ENCODE data around the gene ATP6V0A4.
"Not testable (repeated sequence)": the region's sequence is repeated elsewhere in the genome, so short reads cannot be mapped to it uniquely, and the experiment has no call there.

The ATP6V0A4 gene

DNA sequence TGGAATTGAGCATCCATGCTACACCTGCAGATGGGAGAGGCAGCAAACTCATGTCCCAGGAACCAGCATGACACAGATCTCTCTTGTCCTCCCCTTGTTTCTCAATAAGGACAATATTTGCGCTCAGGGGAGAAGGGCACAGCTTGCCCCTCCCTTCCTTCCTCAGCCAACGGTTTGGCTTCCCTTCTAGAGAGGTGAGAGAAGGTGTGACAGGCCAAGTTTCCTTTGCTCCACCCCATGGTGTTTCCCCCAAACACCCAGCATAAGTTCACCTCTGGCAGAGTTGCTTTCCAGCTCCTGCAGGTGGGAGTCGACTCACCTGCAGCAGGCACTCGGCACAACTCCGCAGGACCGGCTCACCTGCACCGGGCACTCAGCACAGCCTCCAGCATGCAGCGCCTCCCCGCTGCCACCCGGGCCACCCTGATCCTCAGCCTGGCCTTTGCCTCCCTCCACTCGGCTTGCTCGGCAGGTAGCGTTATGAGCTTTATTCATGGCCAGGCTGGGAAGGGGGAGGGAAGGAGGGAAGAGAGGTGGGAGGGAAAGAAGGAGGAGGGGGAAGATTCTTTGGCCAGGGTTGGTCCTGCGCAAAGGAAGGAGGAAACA, at the start of gene ATP6V0A4, which contains the start of gene TMEM213:
Gene ATP6V0A4 (minus strand): TSS at position 482 of the 606 bp plus-strand sequence. CDS start 26,949 bp downstream, outside the sequence.
Gene TMEM213 (plus strand): TSS at position 280 of the 606 bp plus-strand sequence. CDS start 111 bp downstream, at position 391.
- no peak for ATAC-seq

DNA sequence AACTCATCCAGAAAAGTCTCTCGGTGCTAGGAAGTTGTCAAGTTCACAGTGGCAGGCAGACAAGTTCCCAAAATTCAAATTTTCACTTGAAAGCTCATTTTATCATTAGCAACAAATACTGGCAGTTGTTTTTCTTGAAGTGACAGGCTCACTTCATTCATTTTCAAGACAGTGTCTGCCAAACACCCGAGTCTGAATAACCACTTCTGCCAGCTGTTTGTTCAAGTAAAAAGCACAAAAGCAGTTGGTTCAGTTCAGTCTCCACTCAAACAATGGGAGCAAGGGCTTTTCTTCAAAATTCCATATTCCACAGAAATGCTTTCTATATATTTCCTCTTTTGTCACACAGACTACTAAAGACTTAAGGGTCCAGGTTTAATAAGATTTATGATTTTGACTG, 47.7 kb upstream of the ATP6V0A4 start:
- ATAC-seq, result no peak

DNA sequence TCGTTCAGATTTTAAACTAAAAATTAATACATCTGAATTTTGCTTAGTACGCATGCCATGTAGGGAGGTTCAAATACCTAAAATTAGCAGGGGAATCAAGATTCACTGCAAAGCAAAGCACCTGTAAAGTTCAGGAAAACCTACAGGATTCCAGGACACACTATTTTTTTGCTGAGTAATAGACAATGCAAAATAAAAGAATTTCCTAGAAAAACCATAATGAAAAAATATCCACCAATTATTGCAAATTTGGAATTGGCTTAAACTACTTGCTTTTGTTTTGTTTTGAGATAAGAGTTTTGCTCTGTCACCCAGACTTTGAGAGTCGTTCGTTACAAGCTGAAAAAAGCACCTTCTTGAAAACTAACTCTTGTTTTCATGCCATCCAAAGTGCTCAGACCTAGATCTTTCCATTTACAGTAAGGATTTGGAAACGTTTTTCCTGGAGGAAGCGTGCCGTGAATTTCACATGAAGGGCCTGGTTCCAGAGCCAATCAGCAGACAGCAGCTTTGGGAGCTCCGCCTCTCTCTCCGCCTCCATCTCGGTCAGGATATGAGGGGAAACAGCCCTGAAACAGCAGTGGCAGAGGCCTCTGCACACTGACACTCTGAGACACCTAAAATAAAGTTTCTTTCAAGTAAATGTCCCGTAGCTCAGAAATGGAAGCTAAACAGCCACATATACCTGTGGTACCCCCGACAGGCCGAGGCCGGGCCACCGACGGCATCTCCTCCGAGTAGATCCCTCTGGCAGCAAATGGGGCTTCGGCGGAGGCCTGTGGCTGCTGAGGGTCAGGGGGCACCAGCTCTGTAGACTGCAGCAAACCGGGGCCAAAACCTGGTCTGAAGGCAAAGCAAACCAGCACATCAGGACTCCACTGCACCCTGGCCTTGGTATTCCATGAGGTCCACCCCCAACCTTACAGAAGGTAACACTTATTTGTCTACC, 45.9 kb upstream of the ATP6V0A4 start:
- no peak for ATAC-seq

- ATAC-seq, result no peak
Observed at GRCh38 chr7:138842111-138842510, 44.1 kb upstream of the ATP6V0A4 start.

- ATAC-seq, result no peak
Observed at GRCh38 chr7:138838166-138838565, 40.2 kb upstream of the ATP6V0A4 start.

GRCh38 chr7:138837627-138838026, 39.6 kb upstream of the ATP6V0A4 start:
- ATAC-seq, result no peak

- ATAC-seq, result no peak
Observed at GRCh38 chr7:138835087-138835486, 37.1 kb upstream of the ATP6V0A4 start.

DNA sequence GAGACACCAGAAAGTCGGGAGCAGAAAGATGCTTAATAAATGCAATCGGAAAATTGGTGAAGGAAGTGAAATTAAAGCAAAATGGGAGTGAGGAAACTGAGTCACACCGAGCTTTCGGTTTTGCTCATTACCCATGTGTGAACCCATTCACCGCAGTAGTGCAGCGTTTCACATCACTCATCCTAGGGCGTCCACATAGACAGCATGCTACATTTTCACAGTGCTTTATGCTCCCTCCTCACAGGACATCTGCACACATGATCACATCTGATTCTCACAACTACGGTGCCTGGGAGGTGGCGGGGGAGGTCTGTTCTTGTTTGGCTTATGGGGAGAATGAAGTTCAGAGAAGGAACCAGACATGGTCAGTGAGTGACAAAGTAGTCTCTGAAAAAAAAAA, 36.6 kb upstream of the ATP6V0A4 start:
- ATAC-seq, result no peak

DNA sequence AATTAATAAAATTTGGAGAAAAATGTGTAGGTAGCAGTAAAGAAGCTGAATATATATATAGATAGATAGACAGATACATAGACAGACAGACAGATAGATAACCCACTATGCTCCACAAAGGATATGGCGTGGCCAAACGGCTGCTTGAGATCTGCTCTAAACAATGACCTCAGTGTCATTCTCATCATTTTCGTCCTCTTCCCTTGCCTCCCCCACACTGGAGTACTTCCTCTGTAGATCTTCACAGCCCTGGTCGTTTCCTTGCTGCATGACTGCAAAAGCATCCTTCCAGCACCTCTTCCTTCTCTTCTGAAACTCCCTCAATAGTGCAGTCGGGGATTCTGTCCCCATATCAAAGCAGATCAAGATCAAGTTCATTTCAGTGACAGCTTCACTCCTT, 35.6 kb upstream of the ATP6V0A4 start:
- no peak for ATAC-seq

DNA sequence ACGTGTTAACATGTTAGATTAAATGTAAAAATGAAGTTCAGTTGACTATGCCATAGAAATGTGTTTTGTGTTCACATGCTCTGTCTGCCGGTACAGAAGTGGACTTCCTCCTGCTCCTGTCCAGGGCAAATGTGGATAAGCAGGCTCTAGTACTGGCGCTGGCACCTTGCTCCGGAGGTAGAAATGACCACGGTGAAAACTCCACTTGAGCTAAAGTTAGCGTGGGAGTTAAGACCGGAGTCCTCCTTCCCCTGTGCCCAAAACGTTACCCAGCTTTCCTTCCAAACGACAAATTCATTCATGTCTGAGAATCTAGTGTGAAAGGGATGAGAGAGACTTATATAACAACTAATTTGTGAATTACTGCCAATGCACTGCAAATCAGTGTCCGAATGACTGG, 35.0 kb upstream of the ATP6V0A4 start:
- no peak for ATAC-seq

DNA sequence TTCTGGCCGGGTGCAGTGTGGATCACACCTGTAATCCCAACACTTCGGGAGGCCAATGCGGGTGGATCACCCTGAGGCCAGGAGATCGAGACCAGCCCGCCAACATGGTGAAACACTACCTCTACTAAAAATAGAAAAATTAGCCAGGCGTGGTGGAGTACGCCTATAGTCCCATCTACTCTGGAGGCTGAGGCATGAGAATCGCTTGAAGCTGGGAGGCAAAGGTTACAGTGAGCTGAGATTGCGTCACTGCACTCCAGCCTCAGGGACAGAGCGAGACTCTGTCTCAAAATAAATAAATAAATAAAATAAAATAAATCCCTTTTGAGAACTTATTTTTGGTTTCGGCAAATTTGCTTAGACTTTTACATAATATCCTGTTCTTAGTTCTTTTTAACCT, 31.3 kb upstream of the ATP6V0A4 start:
- no peak for ATAC-seq

- no peak for ATAC-seq
Observed at GRCh38 chr7:138828302-138828701, 30.3 kb upstream of the ATP6V0A4 start.

- no peak for ATAC-seq
Observed at GRCh38 chr7:138825049-138825721, 27.2 kb upstream of the ATP6V0A4 start.

DNA sequence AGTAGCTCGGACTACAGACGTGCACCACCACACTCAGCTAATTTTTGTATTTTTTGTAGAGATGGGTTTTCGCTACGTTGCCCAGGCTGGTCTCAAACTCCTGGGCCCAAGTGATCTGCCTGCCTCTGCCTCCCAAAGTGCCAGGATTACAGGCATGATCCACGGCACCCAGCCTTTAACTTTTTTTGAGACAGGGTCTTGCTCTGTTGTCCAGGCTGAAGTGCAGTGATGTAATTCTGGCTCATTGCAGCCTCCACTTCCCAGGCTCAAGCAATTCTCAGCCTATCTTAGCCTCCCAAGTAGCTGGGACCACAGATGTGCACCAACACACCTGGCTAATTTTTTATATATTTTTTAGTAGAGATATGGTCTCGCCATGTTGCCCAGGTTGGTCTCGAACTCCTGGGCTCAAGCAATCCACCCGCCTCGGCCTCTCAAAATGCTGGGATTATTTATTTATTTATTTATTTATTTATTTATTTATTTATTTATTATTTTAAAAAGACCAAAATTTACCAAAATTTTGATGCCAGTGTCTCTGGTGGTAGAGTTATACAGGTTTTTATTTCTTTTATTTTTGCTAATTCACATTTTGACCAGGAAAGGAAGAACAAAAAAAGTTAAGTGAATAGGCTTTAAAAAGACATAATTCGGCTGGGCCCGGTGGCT, 25.0 kb upstream of the ATP6V0A4 start:
- ATAC-seq, result no peak

DNA sequence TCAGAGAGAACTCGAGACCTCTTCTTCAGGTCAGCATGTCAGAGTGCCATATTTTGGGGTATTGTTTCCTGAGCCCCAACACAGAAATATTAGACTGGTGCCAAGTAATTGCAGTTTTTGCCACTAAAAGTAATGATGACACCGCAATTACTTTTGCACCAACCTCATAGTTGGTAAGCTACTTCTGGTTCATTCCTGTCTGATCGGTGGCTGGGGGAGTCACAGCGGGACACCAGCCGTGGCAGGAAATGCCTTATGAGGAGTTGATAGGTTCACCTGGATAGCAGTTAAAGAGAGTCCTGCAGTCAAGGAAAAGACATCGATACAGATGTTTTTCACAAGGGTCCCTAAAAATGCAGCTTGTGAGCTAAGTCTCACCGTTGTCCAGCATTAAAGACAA, 23.9 kb upstream of the ATP6V0A4 start:
- no peak for ATAC-seq

GRCh38 chr7:138819625-138820024, 21.6 kb upstream of the ATP6V0A4 start:
- no peak for ATAC-seq

GRCh38 chr7:138816650-138817049, 18.7 kb upstream of the ATP6V0A4 start:
- ATAC-seq, result no peak

- ATAC-seq, result no peak
Observed at GRCh38 chr7:138814816-138815332, 16.9 kb upstream of the ATP6V0A4 start.

DNA sequence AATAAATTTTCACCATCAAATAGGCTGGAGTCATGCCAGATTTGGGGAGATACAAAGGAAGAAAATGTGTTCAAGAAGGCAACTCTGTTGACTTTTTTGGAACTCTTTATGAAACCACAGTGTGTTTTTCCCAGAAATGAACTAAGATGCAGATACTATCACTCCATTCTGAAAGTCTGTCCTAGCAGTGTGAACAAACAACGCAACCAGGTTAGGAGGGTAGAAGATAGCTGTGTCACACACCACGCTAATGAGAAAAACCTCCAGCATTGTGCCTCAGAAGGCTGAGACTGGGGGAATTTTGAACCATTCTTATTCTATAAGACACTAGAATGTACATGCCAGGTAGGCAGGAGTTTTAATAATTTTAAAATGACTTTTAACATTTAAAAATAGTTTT, 15.9 kb upstream of the ATP6V0A4 start:
- ATAC-seq, result no peak

DNA sequence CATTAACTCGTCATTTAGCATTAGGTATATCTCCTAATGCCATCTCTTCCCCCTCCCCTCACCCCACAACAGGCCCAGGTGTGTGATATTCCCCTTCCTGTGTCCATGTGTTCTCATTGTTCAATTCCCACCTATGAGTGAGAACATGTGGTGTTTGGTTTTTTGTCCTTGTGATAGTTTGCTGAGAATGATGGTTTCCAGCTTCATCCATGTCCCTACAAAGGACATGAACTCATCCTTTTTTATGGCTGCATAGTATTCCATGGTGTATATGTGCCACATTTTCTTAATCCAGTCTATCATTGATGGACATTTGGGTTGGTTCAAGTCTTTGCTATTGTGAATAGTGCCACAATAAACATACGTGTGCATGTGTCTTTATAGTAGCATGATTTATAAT, 13.3 kb upstream of the ATP6V0A4 start:
- not testable (repeated sequence) for ATAC-seq

GRCh38 chr7:138809346-138809745, 11.3 kb upstream of the ATP6V0A4 start:
- ATAC-seq, result no peak

DNA sequence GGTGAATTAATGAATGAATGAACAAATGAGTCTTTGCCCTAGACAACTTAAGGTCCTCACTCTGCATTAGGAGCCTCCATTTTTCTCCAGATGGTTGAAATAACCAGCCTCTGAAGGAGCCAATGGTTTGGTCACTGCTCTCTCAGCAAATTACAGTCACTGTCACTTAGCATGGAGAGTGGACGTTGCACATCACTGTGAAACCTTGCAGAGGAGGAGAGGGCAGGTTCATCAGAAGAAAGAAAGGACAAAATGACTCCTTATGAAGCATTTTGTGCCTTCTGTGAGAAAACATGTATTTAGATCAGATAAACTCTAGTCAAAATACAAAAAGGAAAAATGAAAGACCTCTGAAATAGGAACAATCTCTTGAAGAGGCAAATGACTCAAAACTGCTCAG, 6.6 kb upstream of the ATP6V0A4 start:
- no peak for ATAC-seq

GRCh38 chr7:138802706-138803105, 4.7 kb upstream of the ATP6V0A4 start:
- no peak for ATAC-seq
